CD4-positive, alpha-beta T cell treated with Interleukin-12 subunit alpha and Interleukin-12 subunit beta, for 1 hour (primary cell): ENCODE results near the gene COQ5.

ENCODE experiments used
- DNase-seq: peaks from one replicate; pipeline ENCODE4 v3.0.0-alpha.2; 2020

The COQ5 gene

GRCh38 chr12:120480211-120480610 lies 48.7 kb downstream of the COQ5 start:
- DNase-seq: no peak

- no peak for DNase-seq
These were observed 49.5 kb downstream of the COQ5 start for GRCh38 chr12:120479458-120479857.

DNA sequence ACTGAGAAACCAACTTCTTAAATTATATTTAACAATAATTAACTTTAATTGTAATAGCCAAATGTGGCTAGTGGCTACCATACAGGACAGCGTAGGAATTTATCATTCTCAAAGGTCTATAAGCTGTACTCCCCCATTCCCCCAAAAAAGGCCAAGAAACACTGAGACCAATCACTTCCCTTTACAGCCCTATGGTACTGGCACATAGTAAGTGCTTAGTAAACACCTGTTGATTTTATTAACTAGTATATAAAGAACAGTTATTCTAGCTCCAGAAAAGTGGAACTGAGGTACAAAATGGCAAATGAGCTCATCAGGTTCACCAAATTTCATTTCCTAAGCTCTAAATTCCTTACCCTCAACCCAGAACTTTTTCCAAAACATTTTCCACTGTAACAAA lies 53.3 kb downstream of the COQ5 start:
- DNase-seq: no peak

DNA sequence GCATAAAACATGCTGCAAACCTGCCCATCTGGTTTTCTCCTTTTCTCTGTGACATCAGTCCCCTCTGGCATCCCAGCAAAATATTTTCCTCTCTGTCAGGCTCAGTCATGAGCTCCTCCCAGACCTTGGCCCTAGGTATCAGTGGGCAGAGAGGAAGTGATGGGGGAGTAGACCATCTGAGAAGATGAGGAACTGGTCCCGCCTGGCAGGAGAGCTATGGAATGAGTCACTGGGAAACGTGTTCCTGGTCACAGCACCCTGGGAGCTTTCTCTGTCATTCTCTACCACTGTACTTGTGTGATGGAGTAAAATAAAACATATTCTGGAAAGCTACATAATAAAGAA lies 54.4 kb downstream of the COQ5 start:
- DNase-seq: no peak

- no peak for DNase-seq
These were observed 54.9 kb downstream of the COQ5 start for GRCh38 chr12:120473807-120474615.

GRCh38 chr12:120472521-120472920 lies 56.4 kb downstream of the COQ5 start:
- DNase-seq: no peak

GRCh38 chr12:120470150-120470784 lies 58.7 kb downstream of the COQ5 start:
- DNase-seq: no peak

DNA sequence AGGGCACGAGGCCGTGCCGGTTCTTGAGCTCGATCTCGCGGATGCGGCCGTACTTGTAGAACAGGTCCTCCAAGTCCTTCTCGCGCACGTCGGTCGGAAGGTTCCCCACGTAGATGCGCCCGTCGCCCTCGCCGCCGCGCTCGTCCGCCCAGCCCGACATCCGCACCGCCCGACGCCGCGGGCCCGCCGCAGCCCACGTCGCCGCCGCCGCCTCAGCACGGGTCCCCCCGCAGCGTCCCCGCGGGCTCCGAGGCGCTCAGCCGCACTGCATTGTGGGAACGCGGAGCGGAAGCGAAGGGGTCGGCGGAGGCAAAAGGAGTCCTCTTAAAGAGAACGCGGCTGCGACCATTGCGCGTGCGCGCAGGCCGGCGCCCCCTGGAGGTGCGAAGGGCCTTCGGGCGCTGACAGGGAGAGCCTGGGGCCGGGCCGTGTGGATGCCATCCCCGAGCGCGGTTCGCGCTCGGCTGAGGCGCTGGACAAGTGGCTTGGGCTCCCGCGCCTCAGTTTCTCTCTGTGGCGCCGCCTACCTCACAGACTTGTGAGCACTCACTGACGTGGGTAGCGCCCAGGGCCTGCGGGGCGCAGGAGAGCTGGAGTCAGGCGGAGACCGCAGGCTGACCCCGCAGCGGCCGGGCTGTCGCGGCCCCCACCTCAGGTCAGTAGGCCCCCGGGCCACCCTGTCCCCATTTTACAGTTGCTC lies 59.4 kb downstream of the COQ5 start, which contains the start of gene SRSF9:
Gene SRSF9, minus strand, starts transcription at position 299 of the 700 bp plus-strand sequence. Its CDS starts 139 bp downstream, at position 160.
- DNase-seq: peak; percentile 97

- peak; percentile 59 for DNase-seq
These were observed 60.0 kb downstream of the COQ5 start for GRCh38 chr12:120468821-120469449.

- DNase-seq: peak; percentile 30
These were observed 60.6 kb downstream of the COQ5 start for GRCh38 chr12:120468325-120468820.

- no peak for DNase-seq
These were observed 61.5 kb downstream of the COQ5 start for GRCh38 chr12:120467439-120467838.

GRCh38 chr12:120466560-120467315 lies 62.2 kb downstream of the COQ5 start:
- peak; percentile 62 for DNase-seq

DNA sequence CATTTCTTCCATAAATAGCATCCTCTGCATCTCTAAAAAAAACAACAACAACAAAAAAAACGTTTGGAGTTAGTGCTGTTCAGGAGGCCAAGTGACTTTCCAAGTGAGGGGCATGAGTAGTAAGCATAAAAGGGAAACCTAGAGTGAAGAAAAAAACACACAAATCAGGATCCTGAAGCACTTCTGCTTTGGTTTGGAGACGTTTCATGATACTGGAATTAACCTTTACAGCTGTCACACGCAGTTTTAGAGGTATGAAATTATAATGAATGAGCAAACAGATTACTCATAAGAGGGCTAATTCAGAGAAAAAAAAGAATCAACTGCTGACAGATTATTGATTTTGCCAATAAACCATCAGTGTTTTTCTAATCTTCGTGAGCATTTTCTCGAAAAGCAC lies 63.2 kb downstream of the COQ5 start:
- no peak for DNase-seq

GRCh38 chr12:120463712-120464111 lies 65.2 kb downstream of the COQ5 start:
- no peak for DNase-seq

DNA sequence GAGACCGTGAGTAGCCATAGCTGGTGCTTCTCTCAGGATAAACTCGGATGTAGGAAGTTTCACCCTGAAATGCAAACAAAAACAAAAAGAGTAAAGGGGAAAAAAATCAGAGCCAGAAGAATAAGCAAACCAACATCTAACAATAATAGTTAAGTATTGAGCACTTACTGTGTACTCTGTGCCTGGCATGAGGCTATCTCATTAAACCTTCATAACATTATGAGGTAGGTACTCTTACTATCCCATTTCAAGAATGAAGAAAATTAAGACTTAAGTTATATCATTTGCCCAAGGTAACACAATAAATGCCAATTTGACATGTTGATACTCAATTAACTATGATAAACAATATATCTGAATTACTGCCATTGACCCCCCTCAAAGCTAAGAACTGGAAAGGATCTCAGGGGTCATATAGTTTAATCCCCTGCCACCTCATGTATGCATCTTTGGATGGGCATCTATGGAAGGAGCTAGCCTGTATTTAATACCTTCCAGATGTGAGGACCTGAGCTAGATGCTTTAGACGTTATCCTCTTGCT lies 66.8 kb downstream of the COQ5 start:
- no peak for DNase-seq

DNA sequence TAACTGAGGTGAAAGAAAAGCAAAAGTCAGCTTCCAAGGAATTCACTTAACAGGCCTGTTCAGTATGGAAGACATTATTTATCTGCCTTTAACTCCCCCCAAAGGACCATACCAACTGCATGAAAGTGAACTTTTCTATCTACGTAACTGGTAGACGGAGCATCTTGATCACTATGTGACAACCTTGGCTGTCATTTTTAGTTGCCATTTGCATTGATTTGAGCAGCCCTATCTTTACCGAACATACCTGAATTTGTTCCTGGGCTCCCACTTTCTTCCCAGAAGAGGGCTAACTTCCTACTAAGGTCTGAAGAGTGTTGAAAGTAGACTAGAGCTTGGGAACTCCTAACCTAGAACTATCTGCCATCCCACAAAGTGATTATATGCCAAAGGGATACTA lies 68.8 kb downstream of the COQ5 start:
- DNase-seq: no peak

DNA sequence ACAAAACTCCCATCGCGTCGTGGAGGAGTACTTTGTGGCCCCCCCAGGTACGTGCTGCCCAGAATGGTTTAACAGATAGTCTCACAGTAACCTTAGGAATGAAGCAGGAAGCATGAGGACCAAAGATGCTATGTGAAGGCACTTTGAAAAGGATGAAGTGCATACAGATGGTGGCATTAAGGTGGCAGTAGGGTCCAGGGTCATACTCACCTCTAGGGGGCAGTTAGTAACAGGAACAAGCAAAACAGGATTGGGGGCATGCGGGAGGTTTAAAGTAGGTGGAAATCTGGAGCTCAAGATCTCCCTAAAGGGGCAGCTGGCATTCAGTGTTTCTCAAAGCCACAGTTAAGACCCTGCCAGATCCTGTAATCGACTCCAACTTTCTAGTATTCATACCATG lies 71.8 kb downstream of the COQ5 start:
- DNase-seq: peak; percentile 19

DNA sequence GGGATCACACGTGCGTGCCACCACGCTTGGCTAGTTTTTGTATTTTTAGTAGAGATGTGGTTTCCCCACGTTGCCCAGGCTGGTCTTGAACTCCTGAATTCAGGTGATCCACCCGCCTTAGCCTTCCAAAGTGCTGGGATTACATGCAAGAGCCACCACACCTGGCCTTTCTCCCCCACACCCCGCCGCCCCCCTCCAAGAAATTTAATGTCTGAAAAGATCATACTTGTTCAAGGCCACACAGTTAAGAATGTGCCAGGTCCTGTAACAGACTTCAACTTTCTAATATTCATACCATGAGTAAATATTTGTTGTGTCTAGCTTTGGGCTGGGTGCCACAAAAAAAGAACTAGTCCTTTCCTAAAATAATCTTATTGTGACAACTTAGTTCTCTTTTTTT lies 73.7 kb downstream of the COQ5 start:
- no peak for DNase-seq

DNA sequence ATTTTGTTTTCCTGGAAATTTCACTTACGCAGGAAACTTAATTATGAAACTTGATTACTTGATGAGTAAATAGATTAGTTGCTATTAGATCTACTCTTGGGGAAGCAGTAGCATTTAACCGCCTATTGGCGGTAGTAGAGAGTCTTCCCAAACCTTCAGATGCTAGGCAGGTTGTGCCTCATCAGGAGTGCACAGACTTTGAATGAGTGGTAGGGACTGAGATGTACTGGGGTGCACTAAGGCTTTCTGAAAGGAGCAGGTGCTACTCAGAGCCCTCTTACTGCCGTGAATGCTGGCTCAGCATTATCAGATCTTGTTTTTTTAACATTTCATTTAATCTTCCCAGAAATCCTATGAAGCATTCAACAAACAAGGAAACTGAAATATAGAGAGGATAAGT lies 75.0 kb downstream of the COQ5 start:
- DNase-seq: peak; percentile 54
